ENCODE measurements around the gene HEATR5B. TPM values are rescaled to one million over a fixed set of nuclear protein-coding genes. Genes with fewer than 3 reads are reported as not detected.
"Not testable (repeated sequence)": the region's sequence is repeated elsewhere in the genome, so short reads cannot be mapped to it uniquely, and the experiment has no call there.

Gene HEATR5B
- total RNA-seq, 1 donor from 2014 or later = 14.7 TPM

DNA sequence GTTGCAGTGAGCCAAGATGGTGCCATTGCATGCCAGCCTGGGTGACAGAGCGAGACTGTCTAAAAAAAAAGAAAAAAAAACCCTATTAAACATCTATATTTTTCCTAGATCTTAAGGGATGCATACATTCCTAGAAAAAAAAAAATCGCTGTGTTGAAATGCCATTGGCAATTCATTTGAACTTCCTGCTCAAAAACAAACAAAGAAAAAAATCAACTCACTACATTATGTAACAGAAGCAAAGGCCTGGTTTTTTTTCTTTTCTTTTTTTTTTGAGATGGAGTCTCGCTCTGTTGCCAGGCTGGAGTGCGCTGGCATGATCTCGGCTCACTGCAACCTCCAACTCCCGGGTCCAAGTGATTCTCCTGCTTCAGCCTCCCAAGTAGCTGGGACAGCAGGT, 96.2 kb downstream of the HEATR5B start:
- no peak for DNase-seq (ENCODE audit: low read depth)

GRCh38 chr2:36982467-36982866, 101.7 kb downstream of the HEATR5B start:
- no peak for DNase-seq (ENCODE audit: low read depth)

GRCh38 chr2:36981911-36982310, 102.3 kb downstream of the HEATR5B start:
- no peak for DNase-seq (ENCODE audit: low read depth)

DNA sequence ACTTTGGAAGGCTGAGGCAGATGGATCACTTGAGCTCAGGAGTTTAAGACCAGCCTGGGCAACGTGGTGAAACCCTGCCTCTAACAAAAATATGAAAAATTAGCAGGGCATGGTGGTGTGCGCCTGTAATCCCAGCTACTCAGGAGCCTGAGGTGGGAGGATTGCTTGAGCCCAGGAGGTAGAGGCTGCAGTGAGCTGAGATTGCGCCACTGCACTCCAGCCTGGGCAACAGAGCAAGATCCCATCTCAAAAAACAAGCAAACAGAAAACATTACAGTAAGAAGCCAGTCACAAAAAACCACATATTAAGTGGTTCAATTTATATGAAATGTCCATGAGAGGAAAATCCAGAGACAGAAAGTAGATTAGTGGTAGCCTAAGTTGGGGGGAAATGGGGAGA, 105.2 kb downstream of the HEATR5B start:
- not testable (repeated sequence) for DNase-seq (ENCODE audit: low read depth)

GRCh38 chr2:36976065-36976464, 108.1 kb downstream of the HEATR5B start:
- no peak for DNase-seq (ENCODE audit: low read depth)

GRCh38 chr2:36975306-36975705, 108.9 kb downstream of the HEATR5B start:
- DNase-seq (ENCODE audit: low read depth) = no peak

GRCh38 chr2:36973320-36973719, 110.9 kb downstream of the HEATR5B start:
- no peak for DNase-seq (ENCODE audit: low read depth)

DNA sequence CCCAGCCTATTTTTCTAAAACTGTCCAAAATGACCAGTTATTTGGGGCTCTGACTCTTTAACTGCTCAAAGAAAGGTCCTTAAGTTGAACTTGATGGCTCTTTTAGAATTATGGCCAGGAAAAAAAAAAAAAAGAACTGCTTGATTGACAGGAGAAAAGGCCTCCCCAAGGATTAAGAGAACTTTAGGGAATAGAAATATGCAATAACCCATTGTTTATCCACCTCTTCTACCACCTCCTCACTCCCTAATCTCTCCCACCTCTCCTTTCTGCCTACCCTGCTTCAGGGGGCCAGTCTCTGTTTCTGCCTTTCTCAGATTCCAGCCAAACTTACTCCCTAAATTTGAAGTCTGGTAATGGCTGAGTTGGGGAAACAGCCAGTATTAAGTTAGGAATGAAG, 112.2 kb downstream of the HEATR5B start:
- no peak for DNase-seq (ENCODE audit: low read depth)

DNA sequence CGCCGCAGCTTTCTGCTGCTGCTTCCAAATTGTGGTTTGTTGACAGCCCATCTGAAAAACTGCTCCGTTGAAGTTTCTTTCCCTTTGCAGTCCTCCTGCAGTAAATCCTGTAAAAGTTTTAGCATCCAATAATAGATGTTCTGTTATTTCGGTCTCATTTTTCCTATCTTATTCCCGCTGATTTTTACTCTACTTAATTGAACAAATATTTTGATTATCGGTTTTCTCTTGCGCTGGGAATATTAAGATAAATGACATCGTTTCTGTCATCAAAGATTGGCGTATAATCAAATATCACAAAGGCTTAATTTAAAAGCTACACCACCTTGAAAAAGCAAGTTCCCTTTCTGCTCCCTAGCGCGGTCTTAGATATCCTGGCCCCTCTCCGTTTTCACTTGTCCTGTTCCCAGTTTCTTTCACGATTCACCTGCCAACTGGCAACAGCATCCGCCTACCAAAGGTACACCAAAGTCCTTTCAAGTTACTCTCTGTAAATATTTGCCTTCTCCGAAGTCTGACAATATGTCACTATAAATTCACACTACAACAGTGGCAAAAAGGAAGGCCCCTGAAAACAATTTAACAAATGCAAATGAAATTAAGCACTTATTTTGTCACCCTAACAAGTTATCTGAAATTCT, 116.8 kb downstream of the HEATR5B start:
- no peak for DNase-seq (ENCODE audit: low read depth)

GRCh38 chr2:36966370-36967235, 117.6 kb downstream of the HEATR5B start, which contains the start of gene STRN:
Gene STRN, minus strand, starts transcription at chr2:36966536. Its CDS starts 73 bp downstream, at chr2:36966463.
- peak; percentile 97 for DNase-seq (ENCODE audit: low read depth)

DNA sequence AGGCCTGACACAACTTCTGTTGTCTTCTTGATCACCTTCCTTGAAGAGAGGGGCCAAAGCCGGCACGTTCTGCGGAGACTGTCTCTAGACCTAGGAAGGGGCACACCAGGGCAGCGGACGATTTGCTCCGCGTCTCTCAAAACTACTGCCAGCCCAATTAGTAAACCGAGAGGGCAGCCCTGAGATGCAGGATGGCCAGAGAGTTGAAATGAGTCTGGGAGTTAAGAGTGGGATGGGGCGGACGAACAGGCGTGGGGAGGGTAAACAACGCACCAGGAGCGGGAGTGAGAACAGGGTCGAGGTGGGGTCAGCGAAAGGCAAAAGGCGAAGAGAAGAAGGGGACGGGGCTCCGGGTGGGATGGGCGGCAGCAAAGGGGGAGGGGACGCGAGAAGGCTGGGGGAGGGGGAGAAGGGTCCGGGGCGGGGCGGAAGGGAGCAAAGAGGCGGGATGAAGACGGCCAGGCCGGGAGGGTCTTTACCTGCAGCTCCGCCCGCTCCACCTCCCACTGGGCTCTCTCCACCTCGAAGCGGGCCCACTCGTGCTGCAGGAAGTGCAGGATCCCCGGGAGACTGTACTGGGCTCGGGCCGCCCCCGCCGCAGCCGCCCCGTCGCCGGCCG, 118.3 kb downstream of the HEATR5B start:
- DNase-seq (ENCODE audit: low read depth) = peak; percentile 42

- no peak for DNase-seq (ENCODE audit: low read depth)
Observed at GRCh38 chr2:36965206-36965605, 119.0 kb downstream of the HEATR5B start.

DNA sequence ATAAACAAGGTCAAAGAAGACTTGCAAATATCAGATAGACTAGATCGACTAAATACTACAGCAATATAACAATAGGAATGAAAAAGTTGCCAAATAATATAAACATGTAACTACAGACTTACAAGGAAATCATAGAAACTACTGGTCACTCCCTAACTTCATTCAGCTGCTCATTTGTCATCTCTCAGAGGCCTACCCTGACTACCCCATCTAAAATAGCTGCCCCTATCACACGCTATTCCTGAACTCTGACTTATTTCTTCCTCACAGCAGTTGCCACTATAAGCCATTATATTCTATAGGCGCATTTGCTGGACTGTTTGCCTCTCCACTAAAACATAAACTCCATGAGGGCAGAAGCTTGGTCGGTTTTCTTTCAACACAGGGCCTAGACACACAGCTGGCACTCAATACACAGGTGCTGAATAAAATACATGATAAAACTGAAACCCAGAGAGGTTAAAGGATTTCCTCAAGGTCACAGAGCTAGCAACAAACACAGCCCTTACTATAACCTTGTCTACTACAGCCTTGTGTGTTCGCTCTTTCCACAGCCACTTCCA, 119.6 kb downstream of the HEATR5B start:
- peak; percentile 75 for DNase-seq (ENCODE audit: low read depth)

DNA sequence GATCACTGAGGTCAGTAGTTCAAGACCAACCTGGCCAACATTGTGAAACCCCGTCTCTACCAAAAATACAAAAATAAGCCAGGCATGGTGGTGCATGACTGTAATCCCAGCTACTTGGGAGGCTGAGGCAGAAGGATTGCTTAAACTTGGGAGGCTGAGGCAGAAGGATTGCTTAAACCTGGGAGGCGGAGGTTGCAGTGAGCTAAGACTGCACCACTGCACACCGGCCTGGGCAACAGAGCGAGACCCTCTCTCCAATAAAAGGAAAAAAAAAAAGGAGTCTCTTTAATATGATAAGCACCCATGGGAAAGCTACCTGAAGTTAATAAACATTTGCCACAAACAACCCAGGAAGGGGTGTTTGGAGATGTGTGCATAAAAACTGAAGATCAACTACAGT, 120.4 kb downstream of the HEATR5B start:
- DNase-seq (ENCODE audit: low read depth) = no peak

DNA sequence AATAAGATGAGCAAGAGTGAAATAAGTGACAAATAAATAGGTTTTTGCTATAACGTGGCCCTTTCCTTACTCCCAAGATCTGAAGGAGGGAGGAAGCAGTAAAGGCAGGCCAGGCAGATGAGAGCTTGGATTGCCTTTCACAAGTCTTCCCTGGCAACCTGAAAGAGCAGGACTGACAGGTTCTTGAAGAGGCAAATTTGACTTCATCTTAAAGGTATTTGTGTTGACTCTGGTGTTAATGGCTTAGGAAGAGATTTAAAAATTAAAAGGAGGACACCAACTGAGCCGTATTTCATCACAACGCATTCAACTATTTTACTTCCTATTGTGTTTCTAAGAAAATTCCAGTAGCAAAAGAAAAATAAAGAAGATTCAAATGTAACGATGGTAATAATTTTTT, 121.1 kb downstream of the HEATR5B start:
- DNase-seq (ENCODE audit: low read depth) = no peak

DNA sequence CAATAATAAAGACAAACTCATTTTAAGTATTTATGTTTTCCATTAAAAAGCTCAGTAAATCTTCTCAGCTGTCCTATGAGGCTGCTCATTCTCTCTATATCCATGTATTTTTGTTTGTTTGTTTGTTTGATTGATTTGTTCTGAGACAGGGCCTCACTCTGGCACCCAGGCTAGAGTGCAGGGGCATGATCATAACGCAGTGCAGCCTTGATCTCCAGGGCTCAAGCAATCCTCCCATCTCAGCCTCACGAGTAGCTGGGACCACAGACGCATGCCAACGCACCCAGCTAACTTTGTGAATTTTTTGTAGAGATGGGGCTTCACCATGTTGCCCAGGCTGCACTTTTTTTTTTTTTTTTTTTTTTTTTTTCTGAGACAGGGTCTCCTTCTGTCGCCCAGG, 123.4 kb downstream of the HEATR5B start:
- no peak for DNase-seq (ENCODE audit: low read depth)

DNA sequence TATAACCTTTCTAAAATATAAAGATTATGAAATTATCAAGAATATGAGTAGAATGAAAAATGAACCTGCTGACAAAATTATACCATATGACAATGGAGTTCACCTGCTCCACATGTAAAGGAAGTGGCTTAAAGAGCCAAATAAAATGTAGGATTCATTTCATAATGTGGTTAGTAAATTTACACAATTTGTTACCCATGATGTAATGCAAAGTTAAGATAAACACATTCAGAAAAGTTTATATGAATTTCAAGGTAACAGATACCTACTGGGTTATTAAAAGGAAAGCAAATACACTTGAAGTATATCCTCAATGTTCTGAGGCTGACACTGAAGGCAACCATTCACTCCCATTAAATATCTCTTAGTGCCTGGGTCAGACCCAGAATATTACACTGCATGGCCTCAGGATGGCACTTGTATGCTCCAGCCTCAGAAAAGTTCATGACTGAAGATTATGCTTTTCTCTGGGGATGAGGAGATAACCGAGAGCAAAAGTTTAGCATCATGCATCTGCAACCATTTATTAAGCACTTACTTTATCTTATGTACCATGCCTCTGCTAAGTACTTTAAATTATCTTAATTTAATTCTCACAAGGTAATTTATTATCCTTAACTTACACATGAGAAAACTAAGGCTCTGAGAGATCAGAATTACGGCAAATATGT, 124.0 kb downstream of the HEATR5B start:
- no peak for DNase-seq (ENCODE audit: low read depth)

- no peak for DNase-seq (ENCODE audit: low read depth)
Observed at GRCh38 chr2:36954977-36955607, 129.1 kb downstream of the HEATR5B start.

DNA sequence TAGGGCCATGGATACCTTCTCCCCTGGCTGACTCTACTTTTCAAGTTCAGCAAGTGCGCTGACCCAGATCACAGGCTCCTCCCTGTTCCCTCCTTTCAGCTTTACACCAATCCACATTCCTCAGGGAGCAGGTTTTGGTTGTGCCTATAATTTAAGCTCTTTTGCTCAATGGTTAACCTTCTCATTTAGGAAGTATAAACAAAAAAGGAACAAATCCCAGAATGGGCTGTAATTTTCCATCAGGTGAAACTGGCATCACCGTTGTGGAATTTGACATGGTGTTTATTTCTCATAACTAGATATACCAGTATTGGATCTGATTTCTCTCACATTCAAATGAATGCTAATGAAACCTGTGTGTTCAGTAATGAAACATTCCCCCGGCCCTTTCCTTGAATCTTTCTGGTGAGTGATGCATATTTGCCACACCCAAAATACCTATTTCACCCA, 131.4 kb downstream of the HEATR5B start:
- no peak for DNase-seq (ENCODE audit: low read depth)

- no peak for DNase-seq (ENCODE audit: low read depth)
Observed at GRCh38 chr2:36951574-36951973, 132.6 kb downstream of the HEATR5B start.

GRCh38 chr2:36951027-36951518, 133.1 kb downstream of the HEATR5B start:
- no peak for DNase-seq (ENCODE audit: low read depth)
